Astrocyte of the spinal cord (primary cell): ENCODE measurements around the gene CDK14.

Source experiments
- DNase-seq: peaks from one replicate; pipeline ENCODE4 v3.0.0; 2011; ENCODE audit warnings: low read depth, low spot score
- H3K4me3 ChIP-seq: 2 replicates; pipeline ENCODE4 v1.5.1; 2011; ENCODE audit warnings: low read depth, mild to moderate bottlenecking, low read length, moderate library complexity
- in situ Hi-C: cut with HindIII; loops from 2 replicates; pipeline ENCODE4 v1.10.0; 2017; ENCODE audit warnings: low sequenced_read_pairs
- TF ChIP-seq, protein P1 (sequence below): IDR thresholded peaks from 2 replicates; pipeline ENCODE4 v1.5.1; 2012; ENCODE audit warnings: low read depth, mild to moderate bottlenecking, low read length, inconsistent platforms

CDK14 gene

DNA sequence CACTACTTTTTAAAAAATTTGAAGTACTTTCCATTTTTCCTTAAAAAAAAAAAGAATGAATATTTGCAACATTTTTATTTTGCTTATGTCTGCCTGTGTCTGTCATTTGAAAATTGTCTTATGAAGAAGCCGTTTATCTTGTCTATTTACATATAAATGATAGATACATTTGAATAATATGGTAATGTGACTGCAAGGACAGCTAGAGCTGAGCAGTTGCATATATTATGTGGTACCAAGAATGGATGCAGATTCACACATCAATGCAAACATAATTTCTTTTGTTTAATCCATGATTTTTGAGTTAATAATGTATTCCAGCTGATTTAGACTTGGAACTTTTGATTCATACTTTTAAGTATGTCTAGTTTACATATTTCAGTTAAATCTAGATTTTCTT lies 268.0 kb downstream of the CDK14 start:
- in situ Hi-C loops: no loop called here

DNA sequence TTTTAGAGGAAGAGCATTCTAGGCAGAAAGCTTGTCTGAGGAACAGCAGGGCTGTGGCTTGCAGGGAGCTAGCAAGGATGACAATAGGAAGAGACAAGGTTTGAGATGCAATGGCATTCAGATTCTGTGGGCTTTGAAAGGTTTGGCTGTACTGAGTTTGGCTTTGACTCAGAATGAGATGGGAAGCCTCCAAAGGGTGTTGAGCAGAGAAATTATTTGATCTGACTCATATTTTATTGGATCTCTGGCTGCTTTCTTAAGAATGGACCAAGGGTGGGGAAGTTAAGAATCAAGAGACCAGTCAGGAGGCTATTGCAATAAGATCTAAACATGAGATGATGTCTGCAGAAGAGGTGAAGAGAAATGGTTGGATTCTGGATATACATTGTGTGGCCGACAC lies 273.2 kb downstream of the CDK14 start:
- in situ Hi-C loops: no loop called here
- TF ChIP-seq, protein P1, sequence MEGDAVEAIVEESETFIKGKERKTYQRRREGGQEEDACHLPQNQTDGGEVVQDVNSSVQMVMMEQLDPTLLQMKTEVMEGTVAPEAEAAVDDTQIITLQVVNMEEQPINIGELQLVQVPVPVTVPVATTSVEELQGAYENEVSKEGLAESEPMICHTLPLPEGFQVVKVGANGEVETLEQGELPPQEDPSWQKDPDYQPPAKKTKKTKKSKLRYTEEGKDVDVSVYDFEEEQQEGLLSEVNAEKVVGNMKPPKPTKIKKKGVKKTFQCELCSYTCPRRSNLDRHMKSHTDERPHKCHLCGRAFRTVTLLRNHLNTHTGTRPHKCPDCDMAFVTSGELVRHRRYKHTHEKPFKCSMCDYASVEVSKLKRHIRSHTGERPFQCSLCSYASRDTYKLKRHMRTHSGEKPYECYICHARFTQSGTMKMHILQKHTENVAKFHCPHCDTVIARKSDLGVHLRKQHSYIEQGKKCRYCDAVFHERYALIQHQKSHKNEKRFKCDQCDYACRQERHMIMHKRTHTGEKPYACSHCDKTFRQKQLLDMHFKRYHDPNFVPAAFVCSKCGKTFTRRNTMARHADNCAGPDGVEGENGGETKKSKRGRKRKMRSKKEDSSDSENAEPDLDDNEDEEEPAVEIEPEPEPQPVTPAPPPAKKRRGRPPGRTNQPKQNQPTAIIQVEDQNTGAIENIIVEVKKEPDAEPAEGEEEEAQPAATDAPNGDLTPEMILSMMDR: no peak
- DNase-seq: no peak
- no peak overlapping the region for H3K4me3 ChIP-seq

More for the DNA sequence above, 268.0 kb downstream of the CDK14 start:
- DNase-seq: no peak
- no peak overlapping the region for H3K4me3 ChIP-seq
- TF ChIP-seq, protein P1: no peak

DNA sequence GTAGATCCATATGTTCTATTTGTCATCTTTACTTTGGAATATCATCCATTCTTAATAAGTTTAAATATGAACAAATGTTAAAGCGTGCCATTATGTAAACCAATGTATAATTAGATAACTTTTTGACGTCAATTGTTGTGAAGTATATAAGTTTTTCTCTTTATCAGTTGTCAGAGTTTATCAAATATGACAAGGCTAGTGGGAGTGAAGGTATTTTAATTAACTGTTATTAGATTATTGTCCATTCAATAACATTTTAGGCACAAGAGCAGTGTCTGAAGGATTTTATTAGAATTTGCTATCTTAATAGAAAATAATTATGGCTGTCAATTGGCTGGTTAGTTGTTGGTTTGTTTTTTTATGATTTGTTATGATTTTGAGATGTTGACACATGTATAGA lies 280.6 kb downstream of the CDK14 start:
- no peak for DNase-seq
- no peak overlapping the region for H3K4me3 ChIP-seq
- in situ Hi-C loops: no loop called here
- TF ChIP-seq, protein P1: no peak

DNA sequence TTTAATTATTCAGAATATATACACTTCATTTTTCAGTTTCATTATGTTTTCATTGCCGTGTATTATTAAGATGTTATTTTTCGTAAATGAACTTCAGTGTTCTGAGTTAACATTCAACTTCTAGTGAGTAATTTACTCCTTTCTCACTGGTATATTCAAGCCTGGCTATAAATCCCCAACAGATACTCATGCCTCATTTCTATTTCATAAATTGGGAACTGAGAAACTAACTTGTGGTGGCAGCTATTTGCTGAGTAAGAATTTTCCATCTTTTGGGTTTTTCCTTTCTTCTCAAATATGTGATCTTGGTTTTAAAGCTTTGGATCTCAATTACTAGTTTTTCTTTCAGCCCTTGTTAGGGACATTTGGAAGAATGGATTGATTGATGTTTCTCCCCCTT lies 281.1 kb downstream of the CDK14 start:
- TF ChIP-seq, protein P1: no peak
- no peak for DNase-seq
- no peak overlapping the region for H3K4me3 ChIP-seq
- in situ Hi-C loops: no loop called here

DNA sequence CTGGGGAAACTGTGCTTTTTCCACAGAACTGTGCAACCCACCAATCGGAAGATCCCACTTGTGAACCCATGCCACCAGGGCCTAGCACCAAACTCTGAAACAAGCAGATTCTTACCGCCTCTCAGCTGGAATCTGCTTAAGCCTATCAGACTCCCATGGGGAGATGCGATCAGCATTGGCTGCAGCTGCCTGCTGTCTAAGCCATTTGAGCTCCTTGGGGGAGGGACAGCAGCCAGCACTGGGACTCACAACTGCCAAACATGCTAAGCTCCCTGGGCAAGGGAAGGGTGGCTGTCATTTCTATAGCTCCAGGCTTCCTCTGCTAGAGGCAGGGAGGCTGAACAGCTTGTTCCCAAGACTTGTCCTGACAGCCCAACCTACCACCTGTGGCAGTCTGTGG lies 283.8 kb downstream of the CDK14 start:
- in situ Hi-C loops: no loop called here

DNA sequence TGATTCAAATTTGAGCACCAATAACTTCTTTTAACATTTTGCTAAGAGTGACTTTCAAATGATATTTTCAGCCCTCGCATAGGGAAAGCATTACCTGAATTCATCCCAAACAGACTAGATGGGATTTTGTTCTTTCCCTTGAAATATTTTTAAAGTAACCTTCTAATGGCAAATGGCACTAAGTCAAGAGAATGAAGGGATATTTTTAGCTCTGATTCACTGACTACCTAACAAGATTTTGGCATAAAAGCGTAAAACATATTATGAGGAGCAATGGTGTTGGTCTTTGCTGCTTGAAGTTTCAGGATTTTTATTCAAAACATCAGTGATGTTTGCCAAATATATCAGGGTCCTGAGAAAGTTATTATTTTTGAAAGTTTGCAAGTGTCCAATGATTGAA lies 290.3 kb downstream of the CDK14 start:
- TF ChIP-seq, protein P1: no peak
- no peak for DNase-seq
- no peak overlapping the region for H3K4me3 ChIP-seq
- in situ Hi-C loops: no loop called here

More for the DNA sequence above, 283.8 kb downstream of the CDK14 start:
- TF ChIP-seq, protein P1: no peak
- H3K4me3 ChIP-seq: no peak overlapping the region
- no peak for DNase-seq

DNA sequence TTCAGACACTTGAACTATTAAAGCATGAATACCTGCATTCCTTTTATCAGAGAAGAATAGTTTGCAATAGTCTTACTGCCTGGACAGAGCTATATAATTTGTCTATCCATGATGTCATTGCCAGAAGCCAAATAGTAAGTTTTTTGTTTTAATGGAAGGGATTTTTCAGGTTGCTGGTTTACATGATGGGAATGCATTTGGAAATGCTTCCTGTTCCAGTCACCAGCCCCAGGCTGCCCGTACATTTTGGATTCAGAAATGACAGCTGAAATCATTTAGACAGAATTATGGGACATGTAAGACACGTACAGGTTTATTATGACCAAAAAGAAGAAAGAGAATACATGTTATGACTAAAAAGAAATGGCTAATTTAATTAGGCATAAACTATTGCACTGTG lies 293.1 kb downstream of the CDK14 start:
- TF ChIP-seq, protein P1: no peak
- no peak for DNase-seq
- in situ Hi-C loops: no loop called here
- H3K4me3 ChIP-seq: no peak overlapping the region
